Prostate gland (tissue), 2 donors: ENCODE measurements around the gene RNU5D-1. TPM values are rescaled to one million over a fixed set of nuclear protein-coding genes. Genes with fewer than 3 reads are reported as not detected.
A peak's percentile ranks its signal among the peaks of the same experiment; 100 is the strongest.

ENCODE experiments used
- DNase-seq: peaks from one replicate; pipeline ENCODE4 v3.0.0-alpha.2; 2019; ENCODE audit warnings: low spot score
- H3K27ac ChIP-seq, 2 donors: fragments of 200-600 bp; sonication (generic); 2 replicates each; pipeline ENCODE4 v1.5.1; 2017 to 2019
- H3K27me3 ChIP-seq: fragments of 200-600 bp; sonication (generic); replicated peaks from 2 replicates; pipeline ENCODE4 v1.5.1; 2019; ENCODE audit not compliant: insufficient read depth
- H3K36me3 ChIP-seq, 2 donors: fragments of 200-600 bp; sonication (generic); 1 replicate in 1 of 2; 2 replicates in 1 of 2; pipeline versions ENCODE4 v1.5.1 to v1.8.1; 2017 to 2019
- H3K4me1 ChIP-seq: fragments of 200-600 bp; sonication (generic); replicated peaks from 2 replicates; pipeline ENCODE4 v1.5.1; 2019
- H3K4me3 ChIP-seq, 2 donors: fragments of 200-600 bp; sonication (generic); 2 replicates each; pipeline ENCODE4 v1.5.1; 2017 to 2019
- H3K9me3 ChIP-seq: fragments of 200-600 bp; sonication (generic); 2 replicates; pipeline ENCODE4 v1.5.1; 2017
- CTCF ChIP-seq, 4 experiments: fragments of 200-600 bp in 2 of 4; fragments of 450-650 bp in 2 of 4; sonication (generic) in 2 of 4; IDR thresholded peaks; 1 replicate in 3 of 4; 2 replicates in 1 of 4; pipeline ENCODE4 v1.5.1; 2016 to 2019; ENCODE audit warnings: antibody characterized with exemption in 4 of 4, mild to moderate bottlenecking in 2 of 4, moderate library complexity in 2 of 4
- POLR2A ChIP-seq: fragments of 450-650 bp; IDR thresholded peaks from one replicate; pipeline ENCODE4 v1.6.1; 2016; ENCODE audit warnings: antibody characterized with exemption, mild to moderate bottlenecking
- POLR2AphosphoS5 ChIP-seq: sonication (generic); formaldehyde crosslinking; IDR thresholded peaks from one replicate; pipeline ENCODE4 v1.6.1; 2017; ENCODE audit warnings: antibody characterized with exemption
- WGBS: methylation state at CpG from one replicate; pipeline ENCODE4 v1.1.5; 2018; 5-methylcytosine and 5-hydroxymethylcytosine counted together
- intact Hi-C: fragments of 100-400 bp; cut with DNase I; formaldehyde crosslinking; loops from one replicate; pipeline ENCODE4 v1.14.2; 2022
- total RNA-seq, 2 donors: library from RNA; depleted of rRNA; stranded (reverse); fragments of >200 nt; gene quantifications; one replicate each; pipeline ENCODE4 v1.1.0, GENCODE V29; 2016

The RNU5D-1 gene
- total RNA-seq, 2 donors from 2014 or later, result not detected

- intact Hi-C loops, result no loop called here
- H3K9me3 ChIP-seq, result no peaks in the 10 kb centered on the region
- 49% methylated on average over 14 of the region's 14 CpGs for WGBS
- no peak overlapping the region for H3K4me3 ChIP-seq
- H3K4me1 ChIP-seq, result no peaks in the 10 kb centered on the region
- H3K27ac ChIP-seq, result peak overlapping the region in 1 of 2 donors; percentile 14
- no peaks in the 10 kb centered on the region for H3K36me3 ChIP-seq
- H3K27me3 ChIP-seq, result no peaks in the 10 kb centered on the region
- no peak for TF ChIP-seq POLR2AphosphoS5
- peak; percentile 50 for TF ChIP-seq POLR2A
- DNase-seq, result no peak
Observed at GRCh38 chr1:44721485-44722361, 9.2 kb downstream of the RNU5D-1 start.

- Histone ChIP-seq H3K4me3 (no peak overlapping the region), H3K27me3 (no peaks in the 10 kb centered on the region), H3K4me1 (no peaks in the 10 kb centered on the region), H3K36me3 (no peaks in the 10 kb centered on the region), H3K27ac (no peak overlapping the region), H3K9me3 (no peaks in the 10 kb centered on the region)
- TF ChIP-seq CTCF (IDR thresholded peaks at IDR 0.05), result no peak
- TF ChIP-seq POLR2A, result no peak
- TF ChIP-seq POLR2AphosphoS5, result no peak
- WGBS, result 91% methylated on average over 4 of the region's 4 CpGs
- no peak for DNase-seq
- intact Hi-C loops, result no loop called here
Observed at GRCh38 chr1:44720281-44720680, 10.7 kb downstream of the RNU5D-1 start.

GRCh38 chr1:44719318-44719717 is 11.7 kb downstream of the RNU5D-1 start:
- Histone ChIP-seq H3K27me3 (no peaks in the 10 kb centered on the region), H3K27ac (no peak overlapping the region), H3K9me3 (no peaks in the 10 kb centered on the region), H3K4me3 (no peak overlapping the region), H3K4me1 (no peaks in the 10 kb centered on the region), H3K36me3 (no peaks in the 10 kb centered on the region)
- no peak for TF ChIP-seq CTCF (IDR thresholded peaks at IDR 0.05)
- no peak for TF ChIP-seq POLR2A
- TF ChIP-seq POLR2AphosphoS5, result no peak
- 70% methylated on average over 5 of the region's 5 CpGs for WGBS
- intact Hi-C loops, result no loop called here
- DNase-seq, result no peak

GRCh38 chr1:44718091-44718490 is 12.9 kb downstream of the RNU5D-1 start:
- WGBS, result 90% methylated on average over 6 of the region's 6 CpGs
- Histone ChIP-seq H3K27ac (no peak overlapping the region), H3K4me1 (no peaks in the 10 kb centered on the region), H3K36me3 (no peaks in the 10 kb centered on the region), H3K4me3 (no peak overlapping the region), H3K27me3 (no peaks in the 10 kb centered on the region), H3K9me3 (no peaks in the 10 kb centered on the region)
- TF ChIP-seq POLR2A, result no peak
- no peak for TF ChIP-seq POLR2AphosphoS5
- no peak for TF ChIP-seq CTCF (IDR thresholded peaks at IDR 0.05)
- DNase-seq, result no peak
- intact Hi-C loops, result no loop called here

GRCh38 chr1:44717653-44718052 is 13.3 kb downstream of the RNU5D-1 start:
- Histone ChIP-seq H3K4me1 (no peaks in the 10 kb centered on the region), H3K27ac (no peak overlapping the region), H3K27me3 (no peaks in the 10 kb centered on the region), H3K36me3 (no peaks in the 10 kb centered on the region), H3K4me3 (no peak overlapping the region), H3K9me3 (no peaks in the 10 kb centered on the region)
- no peak for DNase-seq
- intact Hi-C loops, result no loop called here
- TF ChIP-seq POLR2A (no peak), CTCF (IDR thresholded peaks at IDR 0.05) (no peak), POLR2AphosphoS5 (no peak)
- WGBS, result 50% methylated on average over 1 of the region's 1 CpG
